ENCODE results near the gene SLC30A7.
"Not testable (repeated sequence)": the region's sequence is repeated elsewhere in the genome, so short reads cannot be mapped to it uniquely, and the experiment has no call there.

SLC30A7 gene

GRCh38 chr1:100889869-100890482 is 5.9 kb upstream of the SLC30A7 start:
- not testable (repeated sequence) for DNase-seq (ENCODE audit: low read depth)

GRCh38 chr1:100891380-100891779 is 4.5 kb upstream of the SLC30A7 start:
- DNase-seq (ENCODE audit: low read depth): no peak

- DNase-seq (ENCODE audit: low read depth): no peak
These were observed 3.3 kb upstream of the SLC30A7 start for GRCh38 chr1:100892554-100892953.

DNA sequence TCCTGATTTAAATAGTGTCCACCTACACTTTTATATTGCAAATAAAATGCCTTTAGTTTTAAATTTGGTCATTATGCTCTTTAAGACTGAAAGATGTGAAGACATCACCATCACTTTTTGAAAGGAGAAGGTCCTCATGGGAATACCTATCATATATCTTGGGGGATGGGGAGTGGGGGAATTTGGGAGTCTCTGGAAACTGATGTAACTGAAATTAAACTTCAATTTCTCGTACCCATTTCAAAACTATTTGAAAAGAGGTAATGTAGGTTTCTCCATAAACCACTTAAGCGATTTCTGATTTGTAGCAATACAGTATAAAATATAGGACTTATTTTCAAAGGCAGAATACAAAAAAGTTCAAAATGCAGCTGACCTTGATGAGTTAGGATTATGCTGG is 2.2 kb upstream of the SLC30A7 start:
- no peak for DNase-seq (ENCODE audit: low read depth)

DNA sequence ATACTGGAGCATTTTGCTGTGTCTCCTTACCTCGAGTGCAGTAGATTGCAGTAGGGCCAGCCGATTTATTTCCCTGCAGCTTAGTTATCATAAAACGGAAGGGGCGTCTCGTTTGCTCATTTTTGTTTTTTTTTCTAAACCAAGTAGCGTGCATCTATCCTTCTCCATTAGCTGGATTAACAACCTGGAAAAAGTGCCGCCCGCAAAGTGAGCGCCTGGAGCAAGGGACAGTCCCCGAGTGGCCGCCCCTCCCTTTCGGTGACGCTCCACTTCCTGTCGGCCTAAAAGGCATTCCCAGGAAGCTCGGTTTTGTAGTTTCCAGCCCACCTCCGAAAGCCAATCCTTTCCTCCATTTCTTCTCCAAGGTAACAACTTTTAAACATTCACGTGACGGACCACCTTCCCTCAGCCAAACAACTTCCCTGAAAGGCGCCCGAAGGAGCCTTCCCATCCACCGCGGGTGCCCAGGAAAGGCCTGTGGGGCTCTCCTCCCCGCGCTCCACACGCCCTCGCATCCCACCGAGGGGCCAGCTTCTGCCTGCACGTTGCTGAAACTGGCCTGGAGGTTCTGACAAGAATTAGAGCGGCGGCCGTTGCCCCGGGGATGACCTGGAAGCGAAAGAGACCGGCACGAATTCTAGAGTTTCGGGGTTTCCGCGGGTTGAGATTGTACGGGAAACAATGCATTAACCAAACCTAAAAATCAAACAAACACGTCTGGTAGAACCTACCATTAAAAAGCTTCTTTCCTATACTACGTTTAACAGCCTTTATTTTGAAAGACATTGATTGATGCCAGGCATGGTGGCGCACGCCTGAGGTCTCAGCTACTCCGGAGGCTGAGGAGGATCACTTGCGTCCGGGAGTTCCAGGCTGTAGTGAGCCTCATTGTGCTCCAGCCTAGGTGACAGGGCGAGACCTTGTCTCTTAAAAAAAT is 1.0 kb upstream of the SLC30A7 start, which contains the start of gene EXTL2:
EXTL2 (minus strand) TSS at position 240 of the 937 bp plus-strand sequence. CDS start 6,085 bp downstream, outside the sequence.
- peak; percentile 31 for DNase-seq (ENCODE audit: low read depth)

- no peak for DNase-seq (ENCODE audit: low read depth)
These were observed 642 bp downstream of the SLC30A7 start for GRCh38 chr1:100896481-100896982.

DNA sequence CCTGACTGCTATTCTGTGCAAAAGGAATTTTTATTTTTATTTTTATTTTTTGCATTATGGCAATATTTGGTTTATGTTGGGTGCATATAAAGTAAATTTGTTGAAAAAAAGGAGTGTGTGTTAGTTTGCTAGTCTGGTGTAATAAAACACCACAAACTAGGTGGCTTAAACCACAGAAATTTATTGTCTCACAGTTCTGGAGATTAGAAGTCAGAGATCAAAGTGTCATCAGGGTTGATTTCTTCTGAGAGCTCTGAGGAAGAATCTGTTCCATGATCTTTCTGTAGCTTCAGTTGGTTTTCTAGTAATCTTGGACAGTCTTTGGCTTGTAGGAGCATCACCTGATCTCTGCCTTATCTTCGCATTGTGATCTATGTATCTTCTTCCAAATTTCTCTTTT is 6.5 kb downstream of the SLC30A7 start:
- DNase-seq (ENCODE audit: low read depth): no peak

- no peak for DNase-seq (ENCODE audit: low read depth)
These were observed 7.9 kb downstream of the SLC30A7 start for GRCh38 chr1:100903777-100904176.

DNA sequence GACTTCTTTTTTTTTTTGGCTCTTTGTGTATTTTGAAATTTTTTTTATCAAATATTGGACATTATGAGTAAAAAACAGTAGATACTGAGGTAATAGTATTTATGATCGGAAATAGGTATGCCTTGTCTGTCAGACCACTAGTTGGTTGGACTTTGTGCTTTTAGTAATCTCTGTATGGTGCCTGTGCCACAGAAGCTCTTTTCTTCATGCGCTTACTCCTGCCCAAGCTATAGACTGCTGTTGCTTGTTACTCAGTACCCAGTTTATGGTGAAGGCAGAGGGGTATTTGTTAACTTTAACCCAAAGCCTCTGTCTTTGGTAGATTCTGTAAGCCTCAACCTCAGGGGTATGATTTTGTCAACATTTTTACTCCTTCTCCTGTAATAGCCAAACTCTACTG is 8.6 kb downstream of the SLC30A7 start:
- DNase-seq (ENCODE audit: low read depth): no peak

- no peak for DNase-seq (ENCODE audit: low read depth)
These were observed 9.3 kb downstream of the SLC30A7 start for GRCh38 chr1:100905181-100905580.

GRCh38 chr1:100907887-100908286 is 12.0 kb downstream of the SLC30A7 start:
- no peak for DNase-seq (ENCODE audit: low read depth)

GRCh38 chr1:100909018-100909417 is 13.1 kb downstream of the SLC30A7 start:
- DNase-seq (ENCODE audit: low read depth): no peak

- DNase-seq (ENCODE audit: low read depth): no peak
These were observed 16.1 kb downstream of the SLC30A7 start for GRCh38 chr1:100912019-100912418.

- DNase-seq (ENCODE audit: low read depth): no peak
These were observed 25.3 kb downstream of the SLC30A7 start for GRCh38 chr1:100921110-100921706.

GRCh38 chr1:100924212-100924611 is 28.3 kb downstream of the SLC30A7 start:
- no peak for DNase-seq (ENCODE audit: low read depth)

DNA sequence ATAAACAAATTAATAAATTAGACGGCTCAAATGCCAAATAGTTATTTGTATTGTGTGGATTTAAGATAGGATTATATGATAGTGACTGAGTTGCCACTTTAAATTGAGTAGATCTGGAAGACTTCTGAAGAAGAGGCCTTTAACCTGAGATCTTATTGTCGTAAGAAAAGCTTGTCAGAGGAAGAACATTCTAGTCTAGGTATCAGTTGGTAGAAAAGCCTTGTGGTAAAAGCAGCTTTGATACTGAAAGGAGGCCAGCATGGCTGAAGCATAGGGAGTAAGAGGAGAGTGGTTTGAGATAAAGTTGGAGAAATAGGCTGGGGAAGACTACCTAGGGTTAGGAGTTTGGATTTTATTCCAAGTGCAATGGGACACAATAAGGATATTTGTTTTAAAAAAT is 29.1 kb downstream of the SLC30A7 start:
- DNase-seq (ENCODE audit: low read depth): no peak

- no peak for DNase-seq (ENCODE audit: low read depth)
These were observed 30.4 kb downstream of the SLC30A7 start for GRCh38 chr1:100926240-100926639.

- DNase-seq (ENCODE audit: low read depth): no peak
These were observed 31.4 kb downstream of the SLC30A7 start for GRCh38 chr1:100927276-100927675.

DNA sequence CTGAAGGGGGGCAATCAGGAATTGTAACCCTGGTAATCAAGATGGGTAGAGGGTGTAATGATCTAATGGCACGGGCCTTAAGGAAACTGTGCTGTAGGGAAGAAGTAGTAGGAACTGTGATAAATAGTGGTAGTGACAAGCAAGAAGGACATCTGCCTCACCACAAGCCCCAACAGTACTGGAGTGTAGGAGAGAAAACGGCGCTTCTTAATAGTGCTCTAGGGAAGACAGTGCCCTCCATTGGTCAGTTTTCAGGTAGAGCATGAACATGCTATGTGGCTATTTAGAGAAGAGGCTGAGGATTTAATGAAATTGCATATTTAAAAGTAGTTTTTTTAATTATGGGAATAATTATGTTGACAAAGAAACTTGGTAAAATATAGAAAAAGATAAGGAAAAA is 32.2 kb downstream of the SLC30A7 start:
- no peak for DNase-seq (ENCODE audit: low read depth)

DNA sequence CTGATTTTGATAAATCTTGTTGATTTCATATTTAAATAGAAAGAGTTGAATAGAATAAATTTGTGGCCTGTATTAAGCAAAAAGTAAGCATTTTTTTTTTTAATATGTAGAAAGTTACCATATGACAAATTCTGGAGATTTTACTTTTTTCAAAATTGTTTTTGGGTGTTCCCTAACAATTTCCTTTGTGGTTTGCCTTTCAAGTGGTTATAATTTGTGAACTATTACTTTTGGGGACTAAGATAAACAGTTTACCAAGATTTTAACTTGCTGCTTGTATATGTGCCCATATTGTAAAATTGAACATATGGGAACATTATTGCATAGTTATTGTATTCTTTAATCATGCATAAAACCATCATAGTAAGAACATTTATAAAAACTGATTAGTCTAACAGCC is 34.6 kb downstream of the SLC30A7 start:
- no peak for DNase-seq (ENCODE audit: low read depth)

DNA sequence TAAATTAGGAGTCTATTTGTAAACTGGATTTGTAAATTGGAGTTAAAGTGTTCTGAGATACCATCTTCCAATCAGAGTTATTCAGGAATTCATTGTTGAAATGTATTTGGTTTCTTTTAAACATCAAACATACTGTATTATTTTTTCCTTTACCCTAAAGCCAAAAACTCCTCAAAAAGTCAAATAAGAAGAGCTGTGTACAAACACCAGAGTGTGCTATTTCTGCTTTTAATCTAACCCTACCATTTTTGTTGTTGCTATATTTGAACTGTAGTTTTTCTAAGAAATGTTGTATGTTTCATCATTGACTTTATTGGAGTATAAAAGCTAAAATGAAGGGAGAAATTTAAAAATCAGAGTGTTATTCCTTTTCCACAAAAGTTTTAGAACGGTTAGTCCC is 35.8 kb downstream of the SLC30A7 start:
- DNase-seq (ENCODE audit: low read depth): no peak

- DNase-seq (ENCODE audit: low read depth): not testable (repeated sequence)
These were observed 37.7 kb downstream of the SLC30A7 start for GRCh38 chr1:100933555-100933954.

Measured in GM04503 (cell line).